GM18873 (cell line): Measurements from ENCODE around the gene LRRC51.

Experiments
- ATAC-seq: cut with Tn5 transposase; IDR thresholded peaks from one replicate; pipeline ENCODE4 v1.9.1; 2021; ENCODE audit warnings: mild to moderate bottlenecking, moderate library complexity, moderate number of reproducible peaks; ENCODE audit not compliant: unreplicated experiment, low FRiP score

LRRC51 gene, protein sequence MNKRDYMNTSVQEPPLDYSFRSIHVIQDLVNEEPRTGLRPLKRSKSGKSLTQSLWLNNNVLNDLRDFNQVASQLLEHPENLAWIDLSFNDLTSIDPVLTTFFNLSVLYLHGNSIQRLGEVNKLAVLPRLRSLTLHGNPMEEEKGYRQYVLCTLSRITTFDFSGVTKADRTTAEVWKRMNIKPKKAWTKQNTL

DNA sequence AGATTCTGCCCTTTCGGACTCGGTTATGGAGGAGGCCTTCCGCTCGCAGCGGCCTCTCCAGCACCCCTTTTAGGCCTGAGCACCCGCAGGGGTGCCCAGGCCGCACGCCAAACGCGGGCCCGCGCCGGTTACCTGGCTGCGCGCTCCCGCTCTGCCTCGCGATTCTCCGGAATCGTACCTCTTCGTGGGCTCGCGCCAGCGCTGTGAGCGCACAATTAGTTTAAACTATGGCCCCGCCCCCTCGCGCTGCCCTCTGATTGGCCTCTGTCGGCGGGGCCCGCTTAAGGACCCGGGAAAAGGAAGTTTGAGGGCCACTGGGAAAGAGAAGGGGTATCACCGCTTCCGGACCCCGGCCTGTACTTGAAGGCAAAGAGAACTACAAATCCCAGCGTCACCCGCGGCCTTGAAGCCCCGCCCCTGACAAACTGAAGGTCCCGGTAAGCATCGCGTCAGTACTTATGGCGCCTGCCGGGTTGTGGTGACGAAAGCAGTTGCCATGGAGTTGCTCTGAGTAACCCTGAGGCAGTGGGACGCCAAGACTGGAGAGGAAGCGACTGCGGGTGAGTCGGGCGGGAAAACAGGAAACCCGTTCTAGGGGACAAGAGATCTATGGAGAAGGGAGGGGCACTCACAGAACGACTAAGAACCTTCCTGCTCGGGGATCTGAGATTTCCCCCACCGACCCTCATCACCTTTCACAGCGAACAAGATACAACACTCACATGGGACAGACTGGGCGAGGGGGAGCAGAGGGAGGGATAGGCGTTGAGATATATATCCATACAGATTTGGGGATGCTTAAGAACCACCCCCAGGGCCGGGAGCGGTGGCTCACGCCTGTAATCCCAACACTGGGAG lies at the start of gene LRRC51, which contains the start of gene NUMA1:
LRRC51 (plus strand) TSS at position 525 of the 858 bp plus-strand sequence. CDS start 8,234 bp downstream, outside the sequence.
NUMA1 (minus strand) TSS at position 217 of the 858 bp plus-strand sequence. CDS start 44,599 bp downstream, outside the sequence.
- ATAC-seq: peak; percentile 94

DNA sequence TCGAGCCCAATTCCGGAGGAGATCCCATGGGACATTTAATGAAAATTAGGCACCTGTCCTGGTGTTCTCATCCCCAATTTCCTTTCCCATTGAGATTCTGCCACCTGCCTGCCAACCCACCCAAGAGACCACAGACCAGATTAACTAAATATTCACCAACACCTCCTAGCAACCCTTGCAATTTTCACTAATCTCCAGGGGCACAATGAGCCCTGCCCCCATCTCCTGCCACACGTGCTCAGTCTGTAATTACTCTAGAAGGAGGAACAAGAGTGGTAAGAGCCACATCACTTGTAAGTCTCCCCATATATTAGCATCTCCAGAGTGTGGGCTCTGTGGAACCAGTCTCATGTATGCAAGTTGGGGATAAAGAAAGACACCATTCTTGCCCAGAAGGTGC lies 44.0 kb upstream of the LRRC51 start:
- no peak for ATAC-seq

DNA sequence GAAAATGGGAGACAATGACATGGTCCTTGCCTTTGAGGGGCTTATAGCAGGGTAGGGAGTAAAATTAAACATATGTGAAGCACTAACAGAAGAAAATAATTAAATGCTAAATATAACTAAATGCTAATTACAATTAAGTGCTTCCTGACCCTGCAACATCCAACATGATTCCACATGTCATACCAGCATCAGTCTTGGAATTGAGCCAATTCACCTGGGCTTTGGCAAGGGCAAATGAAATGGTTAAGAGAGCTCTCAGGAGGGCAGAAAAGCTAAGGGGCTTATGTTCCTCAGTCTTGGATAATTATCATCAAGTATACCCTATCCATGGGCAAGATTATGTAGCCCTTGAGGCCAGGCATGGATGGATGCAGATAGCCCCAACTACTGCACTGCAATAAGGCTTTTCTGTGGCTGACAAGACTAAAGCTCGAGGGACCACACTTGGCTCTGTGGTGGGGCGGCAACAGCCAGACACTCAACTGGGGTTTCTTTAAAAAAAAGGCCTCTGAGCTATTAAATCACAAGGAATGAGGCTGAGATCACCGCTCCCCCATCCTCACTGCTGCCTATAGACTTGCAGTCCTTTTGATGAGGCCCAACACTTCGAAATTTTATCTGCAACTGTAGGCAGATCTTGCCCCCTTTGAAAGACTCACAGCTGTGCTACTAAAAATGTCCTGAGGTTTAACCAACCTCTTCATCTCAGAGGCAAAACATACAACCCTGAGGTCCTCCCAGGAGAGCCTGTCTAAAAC lies 42.9 kb upstream of the LRRC51 start:
- ATAC-seq: no peak

DNA sequence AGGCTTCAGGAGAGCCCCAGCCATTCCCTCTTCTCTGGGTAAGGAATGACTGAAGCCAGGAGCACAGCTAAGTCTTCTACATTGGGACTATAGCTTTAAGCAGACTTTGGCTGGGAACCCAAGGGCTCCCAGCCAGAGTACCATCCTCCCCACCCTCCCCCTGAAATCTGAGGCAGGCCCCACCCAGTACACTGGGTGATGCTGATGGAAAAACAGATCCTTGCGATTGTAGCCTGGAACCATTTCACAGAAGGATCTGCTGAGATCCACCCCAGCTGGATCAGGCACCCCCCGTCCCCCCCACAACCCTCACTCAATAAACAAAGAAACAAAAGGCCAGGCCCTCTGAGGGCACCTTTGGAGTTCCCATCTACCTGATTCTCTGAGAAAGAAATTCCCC lies 42.2 kb upstream of the LRRC51 start:
- ATAC-seq: no peak

DNA sequence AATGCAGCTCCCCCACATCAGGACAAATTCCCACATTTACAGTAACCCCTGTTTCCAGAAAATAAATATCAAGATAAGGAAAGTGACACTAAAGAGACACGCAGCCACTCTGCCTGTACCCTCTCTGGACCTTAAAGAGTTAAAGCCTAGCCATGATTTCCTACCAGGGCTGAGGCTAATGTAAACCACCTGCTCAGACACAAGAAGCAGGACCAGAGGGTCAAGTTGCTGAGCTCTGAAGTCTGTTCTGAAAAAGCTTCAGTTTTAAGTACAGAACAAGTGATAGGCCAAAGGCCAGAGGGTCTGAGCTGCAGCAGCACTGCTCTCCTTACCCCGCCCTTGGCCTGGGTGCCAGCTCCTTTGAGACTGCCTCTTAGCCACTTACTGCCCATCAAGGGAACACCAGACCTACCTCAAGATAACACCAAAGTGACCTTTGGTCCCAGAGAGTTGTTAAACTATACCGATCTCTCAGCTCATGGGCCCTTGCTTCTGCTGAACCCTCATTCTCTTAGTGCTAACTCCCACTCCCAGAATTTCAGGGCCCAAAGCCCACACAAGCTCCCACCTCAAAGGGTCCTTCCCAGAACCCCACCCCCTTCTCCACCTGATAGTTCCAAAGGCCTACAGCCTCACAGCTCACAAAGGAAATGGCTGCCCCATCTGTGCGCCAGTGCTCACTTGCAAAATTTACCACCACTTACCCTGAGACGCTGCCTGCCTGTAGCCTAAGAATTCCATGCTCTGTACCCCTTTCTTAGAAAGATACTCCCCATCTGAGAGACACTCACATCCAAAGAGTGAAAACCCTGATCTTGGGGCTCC lies 41.4 kb upstream of the LRRC51 start:
- no peak for ATAC-seq

DNA sequence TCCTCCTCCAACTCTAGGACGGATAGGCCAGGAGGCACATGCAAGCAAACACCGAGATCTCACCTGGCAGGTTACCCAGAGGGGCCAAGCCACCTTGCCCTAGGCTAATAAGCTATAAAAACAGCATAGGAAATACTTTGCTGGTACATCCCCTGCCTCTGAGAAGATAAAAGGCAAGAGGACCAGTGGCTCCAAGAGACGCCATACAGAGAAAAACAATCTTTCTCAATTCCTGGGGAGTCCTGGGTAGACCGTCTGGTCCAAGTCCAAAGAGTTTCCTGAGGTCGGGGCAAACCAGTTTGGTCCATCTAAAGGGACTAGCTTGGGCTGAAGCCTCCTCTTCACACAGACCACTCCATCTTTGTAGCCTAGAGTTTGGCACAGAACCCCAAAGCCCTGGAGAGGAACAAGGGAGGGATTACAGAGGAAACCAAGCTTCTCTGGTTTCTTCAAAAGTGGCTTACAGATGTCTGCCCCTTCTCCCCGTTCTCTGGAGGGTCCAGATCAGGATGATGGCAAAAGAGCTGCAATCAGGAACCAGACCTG lies 40.7 kb upstream of the LRRC51 start:
- no peak for ATAC-seq

DNA sequence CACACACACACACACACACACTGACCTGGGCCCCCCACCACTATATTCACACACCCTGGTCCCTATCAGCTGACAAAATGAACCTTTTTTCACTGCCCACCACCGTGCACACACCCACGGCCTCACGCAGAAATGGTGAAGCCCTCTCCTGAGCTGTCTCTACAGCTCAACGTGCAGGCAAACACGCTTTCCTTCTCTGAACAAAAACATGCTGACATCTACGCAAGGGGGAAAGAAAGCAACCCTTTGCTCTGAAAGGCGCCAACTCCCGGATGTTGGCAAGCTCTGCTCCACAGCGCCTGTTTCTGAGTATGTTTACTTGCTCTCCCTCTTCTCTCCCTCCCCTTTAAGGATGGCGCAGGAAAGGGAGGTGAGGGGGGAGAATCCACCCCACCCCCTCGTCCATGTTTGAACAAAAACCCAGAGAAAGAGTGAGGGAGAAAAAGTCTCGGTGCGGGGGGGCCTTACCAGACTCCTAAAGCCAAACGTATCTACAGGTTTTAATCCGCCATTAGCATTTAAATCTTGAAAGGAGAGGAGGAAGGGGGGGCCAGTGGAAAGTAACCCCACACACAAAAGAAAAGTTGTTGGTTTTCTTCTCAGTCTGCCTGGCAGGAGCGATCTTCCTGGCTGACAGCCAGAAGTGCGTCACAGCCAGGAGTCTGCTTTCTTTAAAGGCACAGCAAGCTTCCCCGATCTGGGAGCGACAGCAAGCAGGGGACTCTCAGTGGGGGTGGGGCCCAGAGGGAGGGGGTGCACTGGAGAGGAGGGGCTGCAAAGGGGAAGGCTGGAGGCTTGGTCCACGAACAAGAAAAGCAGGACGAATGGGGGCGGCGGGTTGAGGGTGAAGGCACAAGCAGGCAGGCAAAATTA lies 39.9 kb upstream of the LRRC51 start:
- no peak for ATAC-seq

DNA sequence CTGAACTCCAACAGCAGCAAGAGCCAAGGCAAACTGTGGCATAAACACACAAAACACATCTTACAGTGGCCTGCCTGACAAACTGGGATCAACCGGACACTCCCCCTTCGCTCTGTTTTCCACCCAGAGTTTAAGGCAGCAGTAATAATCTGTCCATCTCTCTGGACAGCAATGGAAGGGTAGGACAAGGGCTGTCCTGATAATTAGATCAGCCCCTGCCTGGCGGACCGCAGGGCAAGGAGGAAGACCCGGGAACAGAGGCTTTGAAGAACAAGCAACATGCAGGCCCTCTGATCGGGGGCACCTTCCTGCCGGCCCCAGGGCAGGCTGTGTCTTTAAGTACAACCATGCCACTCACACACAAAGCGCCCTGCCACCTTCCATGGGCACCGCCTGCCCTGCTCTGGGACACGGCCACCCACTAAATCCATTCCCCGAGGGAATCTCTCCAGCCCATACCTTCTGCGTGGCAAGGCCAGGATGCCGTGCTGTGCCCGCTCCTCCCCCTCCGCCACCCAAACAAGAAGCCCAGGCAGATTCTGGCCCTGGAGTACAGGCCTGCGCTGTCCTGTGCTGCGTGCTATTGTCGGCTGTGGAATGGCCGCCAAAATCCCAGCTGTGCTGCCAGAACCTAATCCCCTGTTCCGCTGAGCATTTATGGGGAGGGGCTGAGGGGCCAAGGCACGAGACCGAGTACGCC lies 39.1 kb upstream of the LRRC51 start:
- no peak for ATAC-seq

DNA sequence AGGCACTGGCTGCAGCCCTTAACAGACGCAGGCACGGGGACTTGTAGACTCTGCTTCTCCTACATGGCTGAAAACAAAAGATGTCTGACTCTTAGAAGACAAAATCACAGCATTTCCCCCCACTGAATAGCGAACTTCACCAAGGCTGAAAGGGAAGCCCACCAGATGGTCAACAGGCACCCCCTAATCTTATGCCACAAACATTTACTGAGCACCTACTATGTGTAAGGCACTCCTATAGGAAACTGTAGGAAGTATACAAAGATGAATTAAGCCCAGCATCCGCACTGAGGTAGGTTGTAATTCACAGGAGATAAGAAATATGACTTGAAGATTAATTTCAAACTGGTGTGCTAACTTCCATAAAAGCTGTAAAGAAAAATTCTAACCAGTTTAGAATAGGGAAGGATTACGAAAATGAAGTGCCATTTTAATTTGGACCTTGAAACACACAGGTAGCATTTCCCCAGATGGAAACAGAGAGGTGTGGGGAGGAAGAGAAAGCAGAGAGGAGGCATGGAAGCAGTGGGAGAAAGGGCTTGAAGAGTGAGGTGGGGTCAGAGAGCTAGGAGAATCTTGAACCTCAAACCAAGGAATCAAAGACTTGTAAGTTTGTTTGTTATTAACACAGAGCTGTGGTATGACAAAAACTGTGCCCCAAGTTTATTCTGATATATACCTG lies 38.4 kb upstream of the LRRC51 start:
- ATAC-seq: no peak

DNA sequence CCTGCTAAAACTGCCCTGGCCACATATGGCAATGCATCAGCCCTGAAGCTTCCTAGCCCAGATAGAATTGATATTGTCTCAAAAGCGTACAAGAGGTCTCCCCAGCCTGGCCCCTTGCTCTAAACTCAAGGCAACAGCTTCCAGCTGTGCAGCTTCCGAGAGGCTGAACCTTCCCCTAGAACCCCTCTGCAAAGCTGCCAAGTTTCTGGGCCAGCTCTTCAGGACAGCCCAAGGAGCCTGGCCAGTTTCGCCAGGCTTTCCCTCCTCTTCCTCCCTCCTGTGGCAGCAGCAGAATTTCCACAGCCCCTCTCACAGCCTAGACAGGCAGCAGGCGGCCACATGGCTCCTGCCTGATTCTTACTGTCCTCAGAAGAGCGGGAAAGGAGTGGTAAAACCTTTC lies 34.8 kb upstream of the LRRC51 start:
- no peak for ATAC-seq

DNA sequence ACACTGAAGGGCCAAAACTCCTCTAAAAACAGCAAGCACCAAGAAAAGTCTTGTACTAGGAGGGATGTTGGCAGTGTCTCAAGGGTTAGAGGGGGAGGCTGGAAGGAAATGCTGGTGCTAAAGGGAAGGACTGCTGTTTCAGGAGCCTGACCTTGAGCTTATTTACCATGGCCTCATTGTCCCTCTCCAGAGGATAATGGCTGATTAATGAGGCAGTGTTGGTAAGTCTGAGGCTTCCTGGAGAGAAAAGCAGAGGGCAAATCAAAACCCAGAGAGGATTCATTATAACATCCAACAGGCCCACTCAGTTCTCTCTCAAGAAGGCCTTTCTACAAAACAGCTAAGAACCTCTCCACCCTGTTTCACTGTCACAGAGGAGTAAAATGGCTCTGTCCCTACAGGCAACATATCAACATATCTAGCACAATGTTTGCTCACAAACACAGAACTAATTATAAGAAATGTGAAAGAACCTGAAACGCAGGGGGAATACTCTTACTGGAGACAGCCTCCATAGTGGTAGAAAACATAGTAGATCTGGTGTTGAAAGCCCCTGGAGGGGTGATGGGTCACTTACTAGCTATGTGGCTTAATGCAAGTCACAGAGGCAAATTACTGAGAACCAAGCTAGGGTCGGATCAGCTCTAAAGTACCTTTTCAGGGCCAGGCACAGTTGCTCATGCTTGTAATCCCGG lies 31.7 kb upstream of the LRRC51 start:
- ATAC-seq: no peak

DNA sequence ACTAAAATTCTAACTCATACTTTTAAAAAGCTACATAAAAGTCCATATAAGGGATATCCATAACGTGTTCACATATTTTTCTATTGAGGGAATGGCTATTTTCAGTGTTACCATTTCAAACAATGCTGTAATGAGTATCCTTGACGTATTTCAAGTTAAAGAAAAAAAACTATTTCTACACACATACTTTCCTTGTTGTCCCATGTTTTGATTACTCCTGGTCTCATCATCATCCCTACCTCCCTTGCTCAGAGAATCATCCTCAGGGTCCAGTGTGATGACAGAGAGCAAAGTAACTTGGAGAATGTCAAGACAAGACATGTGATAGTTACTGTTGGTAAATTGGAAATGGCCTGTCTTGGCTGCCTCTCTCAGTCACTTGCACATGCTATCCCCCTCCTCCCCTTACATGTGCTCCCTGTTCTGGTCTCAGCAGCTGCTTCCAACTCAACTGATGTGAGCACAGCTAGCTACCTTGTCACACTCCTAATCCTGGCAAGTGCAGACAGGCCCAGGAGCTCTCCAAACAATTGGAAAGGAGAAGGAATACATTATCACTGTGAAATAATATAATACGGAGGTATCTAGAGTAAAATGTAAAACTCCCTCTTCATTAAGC lies 22.1 kb upstream of the LRRC51 start:
- no peak for ATAC-seq

DNA sequence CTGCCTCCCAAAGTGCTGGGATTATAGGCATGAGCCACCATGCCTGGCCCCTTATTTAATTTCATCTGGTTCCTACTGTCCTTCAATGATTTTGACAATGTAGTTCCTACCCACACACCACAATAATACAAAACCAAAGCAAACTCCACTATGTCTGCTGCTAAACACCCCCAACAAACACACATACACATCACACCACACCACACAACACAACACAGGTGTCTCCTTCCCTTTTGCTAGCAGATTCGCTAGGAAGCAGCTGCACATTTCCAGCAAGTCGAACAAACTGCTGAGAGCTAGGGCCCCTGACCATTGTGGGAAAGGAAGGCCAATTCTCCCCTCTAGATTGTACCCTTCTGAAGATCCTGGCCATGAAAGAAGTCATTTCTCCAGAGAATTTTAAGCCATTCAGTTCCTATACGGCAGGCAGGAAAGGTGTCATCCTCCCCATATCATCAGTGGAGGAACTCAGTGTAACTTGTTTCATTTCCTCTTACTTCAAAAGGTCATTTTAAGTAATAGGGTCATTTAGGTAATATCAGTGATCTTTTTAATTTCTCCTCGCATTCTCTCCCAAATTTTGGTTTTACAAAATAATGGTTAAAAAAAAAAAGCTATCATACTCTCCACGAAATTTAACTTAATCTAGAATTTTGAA lies 18.8 kb upstream of the LRRC51 start:
- ATAC-seq: no peak

DNA sequence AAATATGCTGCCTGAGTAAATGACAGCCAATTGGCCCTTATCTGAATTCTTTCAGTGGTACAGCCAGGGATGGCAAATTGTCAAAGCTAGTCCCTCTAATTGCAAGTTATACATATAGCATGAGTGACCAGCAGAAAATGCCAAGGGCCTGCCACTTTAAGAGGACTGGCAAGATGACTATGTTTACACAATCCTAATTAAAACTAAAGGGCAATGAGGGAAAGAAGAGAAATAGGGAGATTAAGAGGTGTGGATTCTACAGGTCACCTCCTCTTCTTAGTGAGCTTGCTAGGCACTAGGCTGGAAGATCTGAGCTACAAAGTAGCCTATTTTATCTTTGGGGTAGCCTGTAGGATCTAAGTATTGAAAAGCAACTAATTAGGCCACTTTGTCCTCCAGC lies 13.8 kb upstream of the LRRC51 start:
- ATAC-seq: no peak

DNA sequence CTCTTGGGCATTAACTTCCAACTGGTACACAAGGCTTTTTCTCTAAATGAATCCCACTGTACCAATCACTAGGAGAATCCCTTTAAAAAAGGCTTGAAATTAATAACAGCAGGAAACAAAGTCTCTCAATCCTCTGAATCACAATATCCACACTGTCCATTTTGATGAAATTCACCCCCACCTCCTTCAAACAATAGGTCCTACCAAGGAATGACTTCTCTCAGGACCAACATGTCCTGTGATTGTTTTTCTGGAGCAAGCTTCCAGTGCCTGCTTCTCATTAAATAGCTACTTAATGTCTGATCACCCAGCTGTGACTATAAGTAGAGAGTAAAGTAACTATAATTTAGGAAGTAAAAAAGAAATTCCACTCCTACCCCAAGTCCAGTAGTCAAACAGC lies 13.4 kb upstream of the LRRC51 start:
- no peak for ATAC-seq

DNA sequence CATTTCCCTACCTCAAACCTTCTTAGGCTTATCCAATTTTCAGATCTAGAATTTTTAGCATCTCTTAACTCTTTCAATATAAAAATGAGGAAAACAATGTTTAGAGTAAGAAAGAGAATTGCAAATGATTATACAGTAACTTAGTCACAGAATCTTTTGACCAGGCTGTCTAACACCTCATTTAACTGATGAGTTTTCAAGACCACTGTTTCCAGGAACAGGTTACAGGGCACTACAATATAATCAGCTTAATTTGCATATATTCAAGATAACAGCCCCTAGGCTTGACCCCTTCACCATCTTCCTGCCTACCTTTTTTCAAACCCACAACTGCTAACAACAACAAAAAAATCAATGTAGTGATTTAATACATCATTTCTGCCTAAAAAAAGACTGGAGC lies 13.0 kb upstream of the LRRC51 start:
- ATAC-seq: no peak
